ENCODE data around the gene THTPA. TPM values are rescaled to one million over a fixed set of nuclear protein-coding genes. Genes with fewer than 3 reads are reported as not detected.

Gene THTPA
- total and polyA plus RNA-seq, 2 donors (not counting 1 experiment from before 2014, with no cell fraction given) = 7.8 to 24.1 TPM

DNA sequence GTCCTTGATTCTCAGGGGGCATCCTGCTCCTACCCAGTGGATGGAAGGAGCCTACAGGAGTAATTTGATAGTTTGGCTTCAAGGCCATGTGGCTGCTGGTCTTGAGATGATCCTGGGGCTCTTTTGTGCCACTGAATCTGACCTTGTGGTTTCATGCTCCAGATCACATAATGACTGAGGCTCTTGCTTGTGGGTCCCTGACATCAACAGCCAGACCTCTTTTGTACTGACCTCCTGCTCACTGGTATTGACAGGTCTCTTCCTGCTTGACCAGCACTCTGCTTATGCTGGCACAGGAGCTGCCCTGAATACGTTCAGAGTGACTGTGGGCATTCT lies 45.7 kb downstream of the THTPA start:
- no peak overlapping the region for H3K9ac ChIP-seq (ENCODE audit: insufficient read depth, low read length)
- no peaks in the 10 kb centered on the region for H3K79me2 ChIP-seq (ENCODE audit: control insufficient read depth, insufficient read depth, low read length)
- no peaks in the 10 kb centered on the region for H3K36me3 ChIP-seq (ENCODE audit: control insufficient read depth, insufficient read depth, low read length)
- no peaks in the 10 kb centered on the region for H3K4me1 ChIP-seq (ENCODE audit: control insufficient read depth, extremely low read depth, insufficient read depth, low read length)
- TF ChIP-seq EZH2 (IDR thresholded peaks at IDR 0.05; ENCODE audit: low read length, missing control alignments) (no peak), CTCF (conservative IDR thresholded peaks at IDR 0.05 in 1 of 2, IDR thresholded peaks at IDR 0.05 in 1 of 2; ENCODE audit: low read depth in 1 of 2, low read length in 2 of 2) (no peak)
- H3K9me3 ChIP-seq (ENCODE audit: control insufficient read depth, insufficient read depth, low read depth, low read length) = no peaks in the 10 kb centered on the region
- DNase-seq (ENCODE audit: low read depth in 2 of 2) = no peak
- H3K4me3 ChIP-seq (replicated peaks in 1 of 4; ENCODE audit: control extremely low read depth in 1 of 4, insufficient read depth in 1 of 4, low read depth in 3 of 4, low read length in 4 of 4) = no peak overlapping the region
- no peak overlapping the region for H2AFZ ChIP-seq (ENCODE audit: low read length)
- no peaks in the 10 kb centered on the region for H4K20me1 ChIP-seq (ENCODE audit: control insufficient read depth, extremely low read depth, insufficient read depth, low read length)
- H3K4me2 ChIP-seq (ENCODE audit: extremely low read depth, insufficient read depth, low read length) = no peak overlapping the region
- no peak overlapping the region for H3K27ac ChIP-seq (ENCODE audit: insufficient read depth, low read length)
- H3K27me3 ChIP-seq (ENCODE audit: control insufficient read depth, insufficient read depth, low read length) = no peaks in the 10 kb centered on the region

DNA sequence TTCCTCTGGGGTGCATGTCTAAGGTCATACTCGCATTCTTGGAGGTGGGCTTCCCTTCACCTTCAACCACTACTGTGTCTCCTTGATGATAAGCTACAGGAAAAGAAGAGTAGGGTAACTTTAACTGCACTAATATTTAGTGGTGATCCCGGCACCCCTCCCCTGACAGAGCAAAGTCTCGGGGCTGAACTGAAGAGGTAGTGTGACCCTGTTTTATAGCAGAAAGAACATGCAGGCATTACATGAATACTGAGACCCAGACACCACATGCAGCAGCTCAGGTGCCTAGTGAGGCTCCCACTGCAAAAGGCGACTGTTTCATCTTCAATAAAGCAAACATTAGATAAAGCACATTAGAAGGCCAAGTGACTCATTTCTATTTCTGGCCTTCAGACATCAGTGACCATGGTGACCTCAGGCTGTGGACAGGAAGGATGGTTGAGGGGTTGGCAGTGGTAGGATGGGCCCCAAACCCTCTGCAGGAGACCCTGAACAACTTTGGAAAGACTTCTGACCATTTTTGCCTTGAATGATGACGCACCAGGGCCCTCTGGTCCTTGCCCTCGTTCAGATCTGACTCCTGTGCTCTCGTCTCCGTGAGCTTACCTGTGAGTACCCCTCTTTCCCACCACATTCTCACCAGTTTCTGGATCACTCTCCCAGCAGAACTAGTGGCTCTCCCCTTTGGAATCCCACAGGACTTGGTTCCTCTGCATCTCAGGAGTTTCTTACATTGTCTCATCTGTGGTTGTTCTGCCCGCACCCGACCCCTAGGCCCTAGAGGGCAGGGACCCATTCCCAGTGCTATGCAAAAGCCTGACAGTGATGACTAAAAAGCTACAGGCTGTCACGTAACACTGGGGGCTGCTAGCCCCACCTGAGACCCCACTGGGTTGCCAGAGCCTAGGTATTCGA lies 46.4 kb downstream of the THTPA start:
- Histone ChIP-seq H3K36me3 (ENCODE audit: control insufficient read depth, insufficient read depth, low read length) (no peaks in the 10 kb centered on the region), H3K4me3 (replicated peaks in 1 of 4; ENCODE audit: control extremely low read depth in 1 of 4, insufficient read depth in 1 of 4, low read depth in 3 of 4, low read length in 4 of 4) (no peak overlapping the region), H3K79me2 (ENCODE audit: control insufficient read depth, insufficient read depth, low read length) (no peaks in the 10 kb centered on the region), H3K9ac (ENCODE audit: insufficient read depth, low read length) (no peak overlapping the region), H3K9me3 (ENCODE audit: control insufficient read depth, insufficient read depth, low read depth, low read length) (no peaks in the 10 kb centered on the region), H3K4me1 (ENCODE audit: control insufficient read depth, extremely low read depth, insufficient read depth, low read length) (no peaks in the 10 kb centered on the region), H3K27ac (ENCODE audit: insufficient read depth, low read length) (no peak overlapping the region), H3K4me2 (ENCODE audit: extremely low read depth, insufficient read depth, low read length) (no peak overlapping the region), H2AFZ (ENCODE audit: low read length) (no peak overlapping the region), H3K27me3 (ENCODE audit: control insufficient read depth, insufficient read depth, low read length) (no peaks in the 10 kb centered on the region), H4K20me1 (ENCODE audit: control insufficient read depth, extremely low read depth, insufficient read depth, low read length) (no peaks in the 10 kb centered on the region)
- TF ChIP-seq EZH2 (IDR thresholded peaks at IDR 0.05; ENCODE audit: low read length, missing control alignments) = no peak
- TF ChIP-seq CTCF (conservative IDR thresholded peaks at IDR 0.05 in 1 of 2, IDR thresholded peaks at IDR 0.05 in 1 of 2; ENCODE audit: low read depth in 1 of 2, low read length in 2 of 2) = no peak
- no peak for DNase-seq (ENCODE audit: low read depth in 2 of 2)

DNA sequence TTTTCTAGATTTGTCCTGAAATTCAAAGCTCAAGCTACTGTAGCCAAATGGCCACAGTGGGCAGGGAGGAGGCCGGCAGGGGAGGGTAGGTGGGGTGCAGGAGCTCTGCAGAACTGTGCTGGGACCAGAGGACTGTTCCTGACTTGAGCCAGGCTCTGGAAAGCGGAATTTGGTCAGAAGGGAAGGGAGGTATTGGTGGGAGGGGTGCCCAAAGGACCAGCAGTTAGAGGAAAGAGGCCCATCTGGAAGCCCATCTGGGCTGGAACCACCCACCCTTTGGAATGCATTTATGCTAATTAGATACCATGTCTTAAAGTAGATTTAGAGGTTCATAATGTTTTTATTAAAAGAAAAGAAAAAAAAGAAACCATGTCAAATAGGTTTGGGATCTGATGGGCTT lies 47.0 kb downstream of the THTPA start:
- Histone ChIP-seq H3K4me2 (ENCODE audit: extremely low read depth, insufficient read depth, low read length) (no peak overlapping the region), H3K4me1 (ENCODE audit: control insufficient read depth, extremely low read depth, insufficient read depth, low read length) (no peaks in the 10 kb centered on the region), H3K9ac (ENCODE audit: insufficient read depth, low read length) (no peak overlapping the region), H3K79me2 (ENCODE audit: control insufficient read depth, insufficient read depth, low read length) (no peaks in the 10 kb centered on the region), H3K36me3 (ENCODE audit: control insufficient read depth, insufficient read depth, low read length) (no peaks in the 10 kb centered on the region), H3K27me3 (ENCODE audit: control insufficient read depth, insufficient read depth, low read length) (no peaks in the 10 kb centered on the region), H2AFZ (ENCODE audit: low read length) (no peak overlapping the region), H3K4me3 (replicated peaks in 1 of 4; ENCODE audit: control extremely low read depth in 1 of 4, insufficient read depth in 1 of 4, low read depth in 3 of 4, low read length in 4 of 4) (no peak overlapping the region), H3K9me3 (ENCODE audit: control insufficient read depth, insufficient read depth, low read depth, low read length) (no peaks in the 10 kb centered on the region), H3K27ac (ENCODE audit: insufficient read depth, low read length) (no peak overlapping the region), H4K20me1 (ENCODE audit: control insufficient read depth, extremely low read depth, insufficient read depth, low read length) (no peaks in the 10 kb centered on the region)
- TF ChIP-seq EZH2 (IDR thresholded peaks at IDR 0.05; ENCODE audit: low read length, missing control alignments) = no peak
- no peak for TF ChIP-seq CTCF (conservative IDR thresholded peaks at IDR 0.05 in 1 of 2, IDR thresholded peaks at IDR 0.05 in 1 of 2; ENCODE audit: low read depth in 1 of 2, low read length in 2 of 2)
- no peak for DNase-seq (ENCODE audit: low read depth in 2 of 2)

Data from fibroblast of lung (primary cell).